Vagina (tissue), 2 donors: ENCODE data around the gene PTP4A2. TPM values are rescaled to one million over a fixed set of nuclear protein-coding genes. Genes with fewer than 3 reads are reported as not detected.

Experiments
- DNase-seq, 2 donors: peaks; one replicate each; pipeline ENCODE4 v3.0.0-alpha.2; 2017; ENCODE audit errors: extremely low spot score in 2 of 2
- H3K27ac ChIP-seq: fragments of 200-600 bp; sonication (generic); one replicate; pipeline ENCODE4 v1.5.1; 2019
- H3K27me3 ChIP-seq: fragments of 200-600 bp; sonication (generic); one replicate; pipeline ENCODE4 v1.5.1; 2019
- H3K36me3 ChIP-seq, 2 donors: fragments of 200-600 bp; sonication (generic); one replicate each; pipeline ENCODE4 v1.5.1; 2017 to 2019
- H3K4me1 ChIP-seq: fragments of 200-600 bp; sonication (generic); one replicate; pipeline ENCODE4 v1.5.1; 2019
- H3K4me3 ChIP-seq, 2 donors: fragments of 200-600 bp; sonication (generic); 1 replicate in 1 of 2; 2 replicates in 1 of 2; pipeline ENCODE4 v1.5.1; 2016 to 2019
- H3K9me3 ChIP-seq: fragments of 200-600 bp; sonication (generic); one replicate; pipeline ENCODE4 v1.5.1; 2019
- POLR2A ChIP-seq, 2 donors: fragments of 450-650 bp; IDR thresholded peaks; one replicate each; pipeline ENCODE4 v1.6.1; 2017; ENCODE audit warnings: antibody characterized with exemption in 2 of 2, mild to moderate bottlenecking in 2 of 2, moderate library complexity in 2 of 2
- POLR2AphosphoS5 ChIP-seq, 2 donors: sonication (generic); formaldehyde crosslinking; IDR thresholded peaks; one replicate each; pipeline ENCODE4 v1.9.0; 2017; ENCODE audit warnings: antibody characterized with exemption in 2 of 2, mild to moderate bottlenecking in 2 of 2, low read depth in 1 of 2; ENCODE audit not compliant: insufficient read depth in 1 of 2
- intact Hi-C: fragments of 100-400 bp; cut with DNase I; formaldehyde crosslinking; loops from one replicate; pipeline ENCODE4 v1.15.1; 2023
- total RNA-seq: library from RNA; depleted of rRNA; stranded (reverse); fragments of >200 nt; gene quantifications from one replicate; pipeline ENCODE4 v1.2.3, GENCODE V29; 2016
- TF ChIP-seq, protein P1 (sequence below), 3 experiments: fragments of 450-650 bp in 2 of 3; fragments of 200-600 bp in 1 of 3; sonication (generic) in 1 of 3; IDR thresholded peaks; one replicate each; pipeline ENCODE4 v1.5.1; 2017 to 2019; ENCODE audit warnings: antibody characterized with exemption in 3 of 3, mild to moderate bottlenecking in 2 of 3, moderate library complexity in 2 of 3

Gene PTP4A2
- total RNA-seq, 1 donor from 2014 or later: 112 TPM

DNA sequence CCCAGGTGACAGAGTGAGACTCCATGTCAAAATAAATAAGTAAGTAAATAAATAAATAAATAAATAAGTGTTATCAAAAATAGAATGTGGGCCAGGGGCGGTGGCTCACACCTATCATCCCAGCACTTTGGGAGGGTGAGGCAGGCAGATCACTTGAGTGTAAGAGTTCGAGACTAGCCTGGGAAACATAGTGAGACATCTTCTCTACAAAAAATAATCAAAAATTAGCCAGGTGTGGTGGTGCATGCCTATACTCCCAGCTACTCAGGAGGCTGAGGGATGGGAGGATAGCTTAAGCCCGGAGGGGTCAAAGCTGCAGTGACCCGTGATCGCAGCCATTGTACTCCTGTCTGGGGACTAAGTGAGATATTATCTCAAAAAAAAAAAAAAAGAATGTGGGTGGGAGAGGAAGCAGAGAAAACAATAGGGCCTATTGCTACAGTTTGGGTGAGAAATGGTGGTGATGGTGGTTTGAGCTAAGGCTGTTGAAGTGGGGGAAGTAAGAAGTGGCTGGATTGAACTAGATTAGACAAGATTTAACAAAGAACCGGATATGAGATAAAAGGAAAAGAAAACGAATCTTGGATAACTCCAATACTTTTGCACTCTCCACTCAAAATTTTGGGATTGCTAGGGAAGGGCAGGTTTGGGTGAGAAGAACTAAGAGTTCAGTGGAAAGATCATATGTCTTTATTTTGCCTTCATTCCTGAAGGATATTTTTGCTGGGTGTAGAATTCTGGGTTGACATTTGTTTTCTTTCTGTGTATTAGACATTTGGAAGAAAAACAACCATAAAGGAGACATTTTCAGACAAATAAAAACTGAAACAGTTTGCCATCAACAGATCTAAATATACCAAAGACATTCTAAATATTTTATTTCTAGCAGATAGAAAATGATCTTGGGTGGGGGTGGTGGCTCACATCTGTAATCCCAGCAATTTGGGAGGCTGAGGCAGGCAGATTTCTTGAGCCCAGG is 65.2 kb downstream of the PTP4A2 start:
- TF ChIP-seq POLR2AphosphoS5 (IDR thresholded peaks at IDR 0.05; ENCODE audit: insufficient read depth in 1 of 2, low read depth in 1 of 2) (no peak), POLR2A (IDR thresholded peaks at IDR 0.05) (no peak)
- TF ChIP-seq, protein P1, sequence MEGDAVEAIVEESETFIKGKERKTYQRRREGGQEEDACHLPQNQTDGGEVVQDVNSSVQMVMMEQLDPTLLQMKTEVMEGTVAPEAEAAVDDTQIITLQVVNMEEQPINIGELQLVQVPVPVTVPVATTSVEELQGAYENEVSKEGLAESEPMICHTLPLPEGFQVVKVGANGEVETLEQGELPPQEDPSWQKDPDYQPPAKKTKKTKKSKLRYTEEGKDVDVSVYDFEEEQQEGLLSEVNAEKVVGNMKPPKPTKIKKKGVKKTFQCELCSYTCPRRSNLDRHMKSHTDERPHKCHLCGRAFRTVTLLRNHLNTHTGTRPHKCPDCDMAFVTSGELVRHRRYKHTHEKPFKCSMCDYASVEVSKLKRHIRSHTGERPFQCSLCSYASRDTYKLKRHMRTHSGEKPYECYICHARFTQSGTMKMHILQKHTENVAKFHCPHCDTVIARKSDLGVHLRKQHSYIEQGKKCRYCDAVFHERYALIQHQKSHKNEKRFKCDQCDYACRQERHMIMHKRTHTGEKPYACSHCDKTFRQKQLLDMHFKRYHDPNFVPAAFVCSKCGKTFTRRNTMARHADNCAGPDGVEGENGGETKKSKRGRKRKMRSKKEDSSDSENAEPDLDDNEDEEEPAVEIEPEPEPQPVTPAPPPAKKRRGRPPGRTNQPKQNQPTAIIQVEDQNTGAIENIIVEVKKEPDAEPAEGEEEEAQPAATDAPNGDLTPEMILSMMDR (IDR thresholded peaks at IDR 0.05): no peak
- no peaks in the 10 kb centered on the region for H3K9me3 ChIP-seq
- no peaks in the 10 kb centered on the region for H3K36me3 ChIP-seq
- H3K27ac ChIP-seq: no peak overlapping the region
- no peaks in the 10 kb centered on the region for H3K4me1 ChIP-seq
- DNase-seq: no peak
- intact Hi-C loops: no loop called here
- H3K27me3 ChIP-seq: no peaks in the 10 kb centered on the region
- H3K4me3 ChIP-seq: no peak overlapping the region

DNA sequence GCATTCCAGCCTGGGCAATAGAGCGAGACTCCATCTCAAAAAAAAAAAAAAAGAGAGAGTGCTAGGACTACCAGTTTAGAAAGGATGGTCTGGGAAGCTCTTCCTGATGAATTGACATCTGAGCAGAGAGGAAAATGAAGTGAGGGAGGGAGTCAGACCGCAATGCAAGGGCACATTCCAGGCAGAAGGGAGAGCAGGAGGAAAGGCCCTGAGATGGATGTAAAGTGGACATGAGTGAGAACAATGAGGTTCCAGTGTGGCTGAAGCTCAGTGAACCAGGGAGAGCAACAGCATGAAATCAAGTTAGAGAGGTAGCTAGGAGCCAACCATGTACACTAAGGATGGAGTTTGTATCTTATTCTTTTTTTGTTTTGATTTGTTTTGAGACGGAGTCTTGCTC is 66.5 kb downstream of the PTP4A2 start:
- H3K4me1 ChIP-seq: no peaks in the 10 kb centered on the region
- H3K9me3 ChIP-seq: no peaks in the 10 kb centered on the region
- DNase-seq: no peak
- H3K27ac ChIP-seq: no peak overlapping the region
- H3K27me3 ChIP-seq: no peaks in the 10 kb centered on the region
- no peak overlapping the region for H3K4me3 ChIP-seq
- H3K36me3 ChIP-seq: no peaks in the 10 kb centered on the region
- TF ChIP-seq, protein P1 (IDR thresholded peaks at IDR 0.05): no peak
- TF ChIP-seq POLR2A (IDR thresholded peaks at IDR 0.05): no peak
- intact Hi-C loops: no loop called here

DNA sequence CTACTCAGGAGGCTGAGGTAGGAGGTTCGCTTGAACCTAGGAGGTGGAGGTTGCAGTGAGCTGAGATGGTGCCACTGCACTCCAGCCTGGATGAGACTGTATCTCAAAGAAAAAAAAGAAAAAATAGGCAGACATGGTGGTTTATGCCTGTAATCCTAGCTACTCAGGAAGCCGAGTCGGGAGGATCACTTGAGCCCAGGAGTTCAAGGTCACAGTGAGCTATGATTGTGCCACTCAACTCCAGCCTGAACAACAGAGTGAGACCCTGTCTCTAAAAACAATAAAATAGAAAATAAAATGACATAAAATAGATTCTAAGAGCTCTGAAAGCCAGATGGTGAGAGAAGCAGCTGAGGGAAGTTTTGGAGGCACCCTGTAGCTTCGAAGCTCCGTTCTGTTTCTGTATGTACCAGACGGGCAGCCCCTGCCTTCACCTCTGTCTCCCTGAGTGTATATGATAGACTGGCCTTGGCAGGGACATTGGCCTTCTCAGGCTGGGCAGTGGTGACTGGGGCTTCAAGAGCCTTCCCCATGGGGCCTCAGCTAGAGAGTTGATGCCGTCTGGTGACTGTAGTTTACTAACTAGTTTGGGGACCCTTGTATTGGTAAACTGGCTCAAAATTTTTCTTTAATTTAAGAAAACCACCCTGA is 68.0 kb downstream of the PTP4A2 start:
- no peak for DNase-seq
- H3K27me3 ChIP-seq: no peaks in the 10 kb centered on the region
- H3K4me3 ChIP-seq: no peak overlapping the region
- H3K27ac ChIP-seq: no peak overlapping the region
- no peaks in the 10 kb centered on the region for H3K36me3 ChIP-seq
- no peak for TF ChIP-seq POLR2A (IDR thresholded peaks at IDR 0.05)
- TF ChIP-seq POLR2AphosphoS5 (IDR thresholded peaks at IDR 0.05; ENCODE audit: insufficient read depth in 1 of 2, low read depth in 1 of 2): no peak
- TF ChIP-seq, protein P1 (IDR thresholded peaks at IDR 0.05): no peak
- intact Hi-C loops: no loop called here
- H3K9me3 ChIP-seq: no peaks in the 10 kb centered on the region
- no peaks in the 10 kb centered on the region for H3K4me1 ChIP-seq

DNA sequence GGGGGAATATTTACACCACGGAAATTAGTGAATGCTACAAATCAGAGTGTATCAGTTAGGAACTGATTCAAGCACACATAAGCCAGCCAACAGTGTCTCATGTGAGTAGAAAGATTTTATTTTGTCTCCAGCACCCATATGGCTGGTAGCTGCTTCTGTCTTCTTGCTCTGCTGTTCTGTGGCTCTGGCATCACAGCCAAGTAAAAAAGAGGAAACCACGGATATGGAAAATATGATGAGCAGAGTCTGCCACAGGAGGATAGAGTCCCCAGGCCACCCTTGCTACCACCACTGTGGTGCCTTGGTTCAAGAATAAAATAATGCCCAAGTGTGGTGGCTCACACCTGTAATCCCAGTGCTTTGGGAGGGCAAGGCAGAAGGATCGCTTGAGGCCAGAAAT is 68.7 kb downstream of the PTP4A2 start:
- H3K4me1 ChIP-seq: no peaks in the 10 kb centered on the region
- H3K36me3 ChIP-seq: no peaks in the 10 kb centered on the region
- no peaks in the 10 kb centered on the region for H3K27me3 ChIP-seq
- intact Hi-C loops: no loop called here
- H3K4me3 ChIP-seq: no peak overlapping the region
- no peak overlapping the region for H3K27ac ChIP-seq
- DNase-seq: no peak
- TF ChIP-seq POLR2A (IDR thresholded peaks at IDR 0.05) (no peak), POLR2AphosphoS5 (IDR thresholded peaks at IDR 0.05; ENCODE audit: insufficient read depth in 1 of 2, low read depth in 1 of 2) (no peak)
- TF ChIP-seq, protein P1 (IDR thresholded peaks at IDR 0.05): no peak
- H3K9me3 ChIP-seq: no peaks in the 10 kb centered on the region

DNA sequence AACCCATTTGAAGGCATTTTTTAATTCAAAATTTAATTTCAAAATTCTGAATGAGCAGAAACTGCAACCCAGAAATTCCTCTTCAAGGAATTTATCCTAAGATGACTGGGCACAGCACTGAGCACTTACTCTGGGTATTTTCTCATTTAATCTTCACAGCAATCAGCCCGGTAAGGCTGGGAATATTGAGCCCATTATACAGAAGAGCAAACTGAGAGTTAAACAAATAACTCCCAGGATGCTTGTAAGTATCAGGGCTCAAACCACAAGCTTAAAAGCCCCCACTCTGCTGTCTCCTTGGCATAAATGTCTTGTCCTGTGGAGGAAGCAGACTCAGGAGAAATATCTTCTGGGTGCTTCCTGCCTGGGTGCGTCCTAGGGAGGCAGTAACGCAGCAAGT is 69.3 kb downstream of the PTP4A2 start:
- no peaks in the 10 kb centered on the region for H3K36me3 ChIP-seq
- TF ChIP-seq, protein P1 (IDR thresholded peaks at IDR 0.05): no peak
- TF ChIP-seq POLR2A (IDR thresholded peaks at IDR 0.05) (no peak), POLR2AphosphoS5 (IDR thresholded peaks at IDR 0.05; ENCODE audit: insufficient read depth in 1 of 2, low read depth in 1 of 2) (no peak)
- no peak overlapping the region for H3K4me3 ChIP-seq

More for the DNA sequence above, 69.3 kb downstream of the PTP4A2 start:
- H3K4me1 ChIP-seq: no peaks in the 10 kb centered on the region
- no peak overlapping the region for H3K27ac ChIP-seq
- intact Hi-C loops: no loop called here
- DNase-seq: no peak
- no peaks in the 10 kb centered on the region for H3K27me3 ChIP-seq
- H3K9me3 ChIP-seq: no peaks in the 10 kb centered on the region
